Adrenal gland (tissue), 12 donors: ENCODE measurements around the gene LRRC53. TPM values are rescaled to one million over a fixed set of nuclear protein-coding genes. Genes with fewer than 3 reads are reported as not detected.

Source experiments
- DNase-seq, 7 donors: peaks; one replicate each; pipeline ENCODE4 v3.0.0-alpha.2; 2019 to 2020
- H3K27ac ChIP-seq, 5 donors: fragments of 200-600 bp; sonication (generic) in 4 of 5; 1 replicate in 3 of 5; 2 replicates in 2 of 5; pipeline versions ENCODE4 v1.5.1 to v1.8.0; 2016 to 2020; ENCODE audit warnings: mild to moderate bottlenecking in 1 of 5
- H3K27me3 ChIP-seq: fragments of 200-600 bp; 2 replicates; pipeline ENCODE4 v1.8.0; 2021
- H3K36me3 ChIP-seq, 2 donors: fragments of 200-600 bp; replicated peaks in 1 of 2; 1 replicate in 1 of 2; 2 replicates in 1 of 2; pipeline versions ENCODE4 v1.5.1 to v1.8.0; 2018 to 2022
- H3K4me1 ChIP-seq, 2 donors: fragments of 200-600 bp; replicated peaks in 1 of 2; 1 replicate in 1 of 2; 2 replicates in 1 of 2; pipeline versions ENCODE4 v1.5.1 to v1.8.0; 2018 to 2021
- H3K4me3 ChIP-seq, 4 donors: fragments of 200-600 bp; sonication (generic) in 3 of 4; one replicate each; pipeline ENCODE4 v1.5.1; 2016 to 2018
- H3K9me3 ChIP-seq, 3 donors: fragments of 200-600 bp; sonication (generic) in 1 of 3; replicated peaks in 1 of 3; 1 replicate in 2 of 3; 2 replicates in 1 of 3; pipeline versions ENCODE4 v1.5.1 to v1.8.0; 2016 to 2021
- POLR2A ChIP-seq, 2 donors: fragments of 450-650 bp; IDR thresholded peaks; one replicate each; pipeline ENCODE4 v1.6.1; 2017; ENCODE audit warnings: antibody characterized with exemption in 2 of 2, mild to moderate bottlenecking in 2 of 2, moderate library complexity in 1 of 2
- WGBS, 4 donors: extraction: QIAGEN DNeasy Blood & Tissue Kit in 2 of 4; methylation state at CpG; one replicate each; pipeline versions ENCODE4 v1.1.5 to v1.1.7; 2013 to 2017; 5-methylcytosine and 5-hydroxymethylcytosine counted together
- intact Hi-C, 2 donors: fragments of 100-400 bp; cut with DNase I; formaldehyde crosslinking; loops; one replicate each; pipeline versions ENCODE4 v1.14.1 to v1.15.0; 2022 to 2023
- polyA plus RNA-seq, 3 donors: library from polyadenylated mRNA; stranded (reverse); fragments of 200-250 nt in 2 of 3; fragments of 350-450 nt in 1 of 3; fragmentation: Illumina TruSeq in 1 of 3; extraction: RNeasy Lipid Tissue Mini Kit (QIAGEN cat#74804) in 1 of 3; gene quantifications; one replicate each; pipeline ENCODE4 v1.2.3, GENCODE V29; 2013 to 2014
- total RNA-seq, 9 donors: library from RNA; depleted of rRNA in 4 of 9; stranded (reverse); fragments of >200 nt in 4 of 9; fragments of 120-200 nt in 1 of 9; fragmentation: NEBNext Ultra II Directional in 1 of 9; extraction: Animal tissue kit (Norgen Biotek cat#: 25700) in 1 of 9; gene quantifications; one replicate each; pipeline versions ENCODE4 v1.1.0 to v1.2.4, GENCODE V29; 2013 to 2023
- TF ChIP-seq, protein P1 (sequence below), 6 experiments: fragments of 450-650 bp in 4 of 6; fragments of 200-600 bp in 2 of 6; sonication (generic) in 1 of 6; IDR thresholded peaks; 1 replicate in 5 of 6; 2 replicates in 1 of 6; pipeline versions ENCODE4 v1.5.1 to v1.8.0; 2016 to 2021; ENCODE audit warnings: antibody characterized with exemption in 6 of 6, mild to moderate bottlenecking in 2 of 6, moderate library complexity in 1 of 6
- donor health status: healthy with polysubstance abuse.
- donor health status: Bipolar disorder and iron deficiency.
- donor health status: DM: yes; HTN: yes; CAD: no.
- donor health status: DM: no; HTN: no; CAD: no.
- donor health status: DM: no; HTN: no; CAD: no.
- donor health status: DM: yes; HTN: yes; CAD: no.

The LRRC53 gene
- total and polyA plus RNA-seq, 12 donors = not detected

DNA sequence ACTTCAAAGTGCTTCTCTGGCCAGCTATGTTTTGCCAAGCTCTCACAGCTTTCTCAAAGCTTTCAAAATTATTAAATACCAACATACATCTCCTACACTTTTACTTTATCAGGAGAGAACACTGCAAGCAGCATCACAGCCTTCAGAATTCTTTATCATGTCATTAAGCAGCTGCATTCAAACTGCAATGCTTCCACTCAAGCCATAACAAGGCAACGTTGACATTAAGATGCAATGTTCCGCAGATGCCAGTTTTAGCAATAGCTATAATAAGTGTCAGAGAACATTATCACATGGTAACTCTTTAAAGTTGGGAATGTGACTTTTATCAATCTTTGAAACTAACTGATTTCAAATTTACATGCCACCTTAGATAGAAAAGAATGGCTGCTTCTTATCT is 91.9 kb downstream of the LRRC53 start:
- no peak overlapping the region for H3K4me3 ChIP-seq
- 71 to 79% (median 76%) methylated on average over 2 of the region's 2 CpGs for WGBS, 4 donors
- H3K36me3 ChIP-seq = no peaks in the 10 kb centered on the region
- H3K4me1 ChIP-seq = no peaks in the 10 kb centered on the region
- DNase-seq = no peak
- no peaks in the 10 kb centered on the region for H3K9me3 ChIP-seq
- intact Hi-C loops = no loop called here
- TF ChIP-seq, protein P1, sequence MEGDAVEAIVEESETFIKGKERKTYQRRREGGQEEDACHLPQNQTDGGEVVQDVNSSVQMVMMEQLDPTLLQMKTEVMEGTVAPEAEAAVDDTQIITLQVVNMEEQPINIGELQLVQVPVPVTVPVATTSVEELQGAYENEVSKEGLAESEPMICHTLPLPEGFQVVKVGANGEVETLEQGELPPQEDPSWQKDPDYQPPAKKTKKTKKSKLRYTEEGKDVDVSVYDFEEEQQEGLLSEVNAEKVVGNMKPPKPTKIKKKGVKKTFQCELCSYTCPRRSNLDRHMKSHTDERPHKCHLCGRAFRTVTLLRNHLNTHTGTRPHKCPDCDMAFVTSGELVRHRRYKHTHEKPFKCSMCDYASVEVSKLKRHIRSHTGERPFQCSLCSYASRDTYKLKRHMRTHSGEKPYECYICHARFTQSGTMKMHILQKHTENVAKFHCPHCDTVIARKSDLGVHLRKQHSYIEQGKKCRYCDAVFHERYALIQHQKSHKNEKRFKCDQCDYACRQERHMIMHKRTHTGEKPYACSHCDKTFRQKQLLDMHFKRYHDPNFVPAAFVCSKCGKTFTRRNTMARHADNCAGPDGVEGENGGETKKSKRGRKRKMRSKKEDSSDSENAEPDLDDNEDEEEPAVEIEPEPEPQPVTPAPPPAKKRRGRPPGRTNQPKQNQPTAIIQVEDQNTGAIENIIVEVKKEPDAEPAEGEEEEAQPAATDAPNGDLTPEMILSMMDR (IDR thresholded peaks at IDR 0.05) = no peak
- TF ChIP-seq POLR2A (IDR thresholded peaks at IDR 0.05) = no peak
- H3K27ac ChIP-seq = no peak overlapping the region
- H3K27me3 ChIP-seq = no peaks in the 10 kb centered on the region

Other genes with a start within 250 kb of the LRRC53 start
- 1 to 10 TPM in 5 of 9 donors, under 1 TPM in 3, not detected in 1; 0.09 to 2.8 (median 1.1) TPM for gene ERICH3, start 161.2 kb upstream of the LRRC53 start, total RNA-seq
- 1 to 10 TPM; 1.5 to 9.6 (median 6.6) TPM for gene ERICH3, start 161.2 kb upstream of the LRRC53 start, polyA plus RNA-seq
- gene CRYZ, start 220.4 kb upstream of the LRRC53 start, total RNA-seq = 10 to 100 TPM; 18.1 to 69.0 (median 45.0) TPM
- 10 to 100 TPM; 47.6 to 81.6 (median 47.8) TPM for gene CRYZ, start 220.4 kb upstream of the LRRC53 start, polyA plus RNA-seq
- gene TYW3, start 220.5 kb upstream of the LRRC53 start, total RNA-seq = 10 to 100 TPM in 8 of 9 donors, 1 to 10 TPM in 1; 9.7 to 27.7 (median 20.3) TPM
- gene TYW3, start 220.5 kb upstream of the LRRC53 start, polyA plus RNA-seq = 10 to 100 TPM; 29.2 to 50.2 (median 43.1) TPM